ENCODE measurements around the gene ACOT2.
"Not testable (repeated sequence)": the region's sequence is repeated elsewhere in the genome, so short reads cannot be mapped to it uniquely, and the experiment has no call there.

ACOT2 gene

GRCh38 chr14:73567951-73568885 lies 795 bp upstream of the ACOT2 start:
- no peak for DNase-seq (ENCODE audit: low read depth)

- not testable (repeated sequence) for DNase-seq (ENCODE audit: low read depth)
Observed at GRCh38 chr14:73568886-73569184, 178 bp upstream of the ACOT2 start.

- DNase-seq (ENCODE audit: low read depth) = peak; percentile 46
Observed at GRCh38 chr14:73570913-73571312, 1.9 kb downstream of the ACOT2 start.

GRCh38 chr14:73573034-73573433 lies 4.0 kb downstream of the ACOT2 start:
- not testable (repeated sequence) for DNase-seq (ENCODE audit: low read depth)

- not testable (repeated sequence) for DNase-seq (ENCODE audit: low read depth)
Observed at GRCh38 chr14:73573740-73574139, 4.7 kb downstream of the ACOT2 start.

- DNase-seq (ENCODE audit: low read depth) = not testable (repeated sequence)
Observed at GRCh38 chr14:73574251-73574650, 5.2 kb downstream of the ACOT2 start.

GRCh38 chr14:73576391-73576790 lies 7.4 kb downstream of the ACOT2 start:
- DNase-seq (ENCODE audit: low read depth) = no peak

GRCh38 chr14:73577214-73577613 lies 8.2 kb downstream of the ACOT2 start:
- DNase-seq (ENCODE audit: low read depth) = not testable (repeated sequence)

GRCh38 chr14:73582102-73582979 lies 13.3 kb downstream of the ACOT2 start:
- DNase-seq (ENCODE audit: low read depth) = not testable (repeated sequence)

GRCh38 chr14:73588695-73589094 lies 19.7 kb downstream of the ACOT2 start:
- DNase-seq (ENCODE audit: low read depth) = no peak

- DNase-seq (ENCODE audit: low read depth) = no peak
Observed at GRCh38 chr14:73589116-73589515, 20.1 kb downstream of the ACOT2 start.

GRCh38 chr14:73590673-73591004 lies 21.6 kb downstream of the ACOT2 start:
- not testable (repeated sequence) for DNase-seq (ENCODE audit: low read depth)

- DNase-seq (ENCODE audit: low read depth) = no peak
Observed at GRCh38 chr14:73591690-73592449, 22.9 kb downstream of the ACOT2 start, which contains the start of gene ACOT4. TSS of gene ACOT4 (plus strand) at chr14:73591873. CDS start at chr14:73591960, 87 bp downstream.

- no peak for DNase-seq (ENCODE audit: low read depth)
Observed at GRCh38 chr14:73594491-73594890, 25.5 kb downstream of the ACOT2 start.

- no peak for DNase-seq (ENCODE audit: low read depth)
Observed at GRCh38 chr14:73599499-73599898, 30.5 kb downstream of the ACOT2 start.

GRCh38 chr14:73602994-73603393 lies 34.0 kb downstream of the ACOT2 start:
- no peak for DNase-seq (ENCODE audit: low read depth)

GRCh38 chr14:73606271-73606670 lies 37.3 kb downstream of the ACOT2 start:
- no peak for DNase-seq (ENCODE audit: low read depth)

GRCh38 chr14:73607241-73607640 lies 38.2 kb downstream of the ACOT2 start:
- no peak for DNase-seq (ENCODE audit: low read depth)

- DNase-seq (ENCODE audit: low read depth) = no peak
Observed at GRCh38 chr14:73610687-73611086, 41.7 kb downstream of the ACOT2 start.

- DNase-seq (ENCODE audit: low read depth) = peak; percentile 44
Observed at GRCh38 chr14:73612339-73613045, 43.5 kb downstream of the ACOT2 start, which contains the start of gene ACOT6. TSS of gene ACOT6 (plus strand) at chr14:73612517. CDS start at chr14:73612572, 55 bp downstream.

GRCh38 chr14:73613046-73613383 lies 44.0 kb downstream of the ACOT2 start:
- no peak for DNase-seq (ENCODE audit: low read depth)
